ENCODE results near the gene MICA. TPM values are rescaled to one million over a fixed set of nuclear protein-coding genes. Genes with fewer than 3 reads are reported as not detected.
"Not testable (repeated sequence)": the region's sequence is repeated elsewhere in the genome, so short reads cannot be mapped to it uniquely, and the experiment has no call there.

The MICA gene
- polyA plus RNA-seq, 2 of the 4 experiments (the other 2 are of a cell fraction), result 20.5 to 22.8 TPM

DNA sequence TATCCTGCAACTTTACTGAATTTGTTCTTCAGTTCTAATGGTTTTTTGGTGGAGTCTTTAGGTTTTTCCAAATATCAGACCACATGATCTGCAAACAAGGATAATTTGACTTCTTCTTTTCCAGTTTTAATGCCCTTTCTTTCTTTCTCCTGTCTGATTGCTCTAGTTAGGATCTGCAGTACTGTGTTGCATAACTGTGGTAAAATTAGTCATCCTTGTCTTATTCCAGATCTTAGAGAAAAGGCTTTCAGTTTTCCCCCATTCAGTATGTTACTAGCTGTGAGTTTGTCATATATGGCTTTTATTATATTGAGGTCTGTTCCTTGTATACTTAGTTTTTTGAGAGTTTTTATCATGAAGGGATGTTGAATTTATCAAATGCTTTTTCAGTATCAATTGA is 4.3 kb downstream of the MICA start:
- FAIRE-seq, result no peak

DNA sequence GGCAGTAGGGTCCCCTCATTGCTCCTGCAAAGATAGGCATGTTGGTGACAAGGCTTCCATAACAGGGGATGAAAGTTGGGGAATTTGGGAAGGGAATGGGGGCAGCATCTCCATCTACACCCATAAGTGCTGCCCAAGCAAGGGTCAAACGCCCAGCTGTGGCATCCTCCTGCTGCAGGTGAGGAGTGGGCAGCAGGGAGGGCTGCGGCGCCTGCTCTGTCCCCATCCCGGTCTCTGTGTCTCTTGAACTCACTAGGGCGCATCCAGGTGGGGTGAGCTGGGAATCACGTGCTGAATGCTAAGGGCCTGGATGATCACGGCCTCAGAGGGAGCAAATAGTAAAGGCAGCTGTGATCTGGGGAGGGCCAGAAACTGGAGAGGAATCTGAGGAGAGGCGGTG is 9.1 kb downstream of the MICA start:
- no peaks in the 10 kb centered on the region for H3K9me3 ChIP-seq
- TF ChIP-seq KDM1A (IDR thresholded peaks at IDR 0.05; ENCODE audit: low read depth), result no peak
- no peak for TF ChIP-seq ZC3H11A (IDR thresholded peaks at IDR 0.05)
- TF ChIP-seq, protein P1, sequence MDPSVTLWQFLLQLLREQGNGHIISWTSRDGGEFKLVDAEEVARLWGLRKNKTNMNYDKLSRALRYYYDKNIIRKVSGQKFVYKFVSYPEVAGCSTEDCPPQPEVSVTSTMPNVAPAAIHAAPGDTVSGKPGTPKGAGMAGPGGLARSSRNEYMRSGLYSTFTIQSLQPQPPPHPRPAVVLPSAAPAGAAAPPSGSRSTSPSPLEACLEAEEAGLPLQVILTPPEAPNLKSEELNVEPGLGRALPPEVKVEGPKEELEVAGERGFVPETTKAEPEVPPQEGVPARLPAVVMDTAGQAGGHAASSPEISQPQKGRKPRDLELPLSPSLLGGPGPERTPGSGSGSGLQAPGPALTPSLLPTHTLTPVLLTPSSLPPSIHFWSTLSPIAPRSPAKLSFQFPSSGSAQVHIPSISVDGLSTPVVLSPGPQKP (IDR thresholded peaks at IDR 0.05; ENCODE audit: low read depth, low read length), result no peak
- no peak for TF ChIP-seq JUNB (IDR thresholded peaks at IDR 0.05)
- TF ChIP-seq RARB (CRISPR knock-in tag; IDR thresholded peaks at IDR 0.05), result no peak
- TF ChIP-seq EHF (CRISPR knock-in tag; IDR thresholded peaks at IDR 0.05), result no peak
- TF ChIP-seq CEBPB (IDR thresholded peaks at IDR 0.05), result no peak
- TF ChIP-seq PHF8 (IDR thresholded peaks at IDR 0.05; ENCODE audit: borderline replicate concordance, low read depth), result no peak
- TF ChIP-seq HOXB5 (CRISPR knock-in tag; IDR thresholded peaks at IDR 0.05), result no peak
- FAIRE-seq (no peak), DNase-seq (ENCODE audit: low read depth in 1 of 2, low spot score in 1 of 2) (no peak), ATAC-seq (no peak)
- POLR2A ChIA-PET, result no interaction called here
- CTCF ChIA-PET, result no interaction called here
- no peak overlapping the region for H3K4me2 ChIP-seq
- H3K27ac ChIP-seq, result no peak overlapping the region
- no peak overlapping the region for H3K4me3 ChIP-seq
- 82% methylated on average over 5 of the region's 8 CpGs for WGBS (ENCODE audit: missing lambda C conversion rate)
- peaks cover 8% of the 10 kb centered on the region for H3K4me1 ChIP-seq

More for the DNA sequence above, 4.3 kb downstream of the MICA start:
- peaks cover 17% of the 10 kb centered on the region for H3K4me1 ChIP-seq
- no peak overlapping the region for H3K4me3 ChIP-seq
- H3K9me3 ChIP-seq, result no peaks in the 10 kb centered on the region
- CTCF ChIA-PET, result interaction anchor here (0.6 to 1.0 kb wide), 3 partner anchors 35 to 194 kb away, joined by 3 to 5 read pairs (median 3); no protein-coding TSS in a partner anchor
- H3K4me2 ChIP-seq, result 0 out of 3 replicates have a peak overlapping the region, but pooled peaks have one; percentile 23
- H3K27ac ChIP-seq, result no peak overlapping the region
- DNase-seq (ENCODE audit: low read depth in 1 of 2, low spot score in 1 of 2) (no peak), ATAC-seq (no peak)
- TF ChIP-seq FOSB (CRISPR knock-in tag; IDR thresholded peaks at IDR 0.05) (no peak), NFE2L2 (conservative IDR thresholded peaks at IDR 0.05; ENCODE audit: low read length) (no peak), RCOR1 (IDR thresholded peaks at IDR 0.05; ENCODE audit: low read depth, low read length) (no peak), CEBPB (IDR thresholded peaks at IDR 0.05) (peak; percentile 30 to 47; a peak in 1 of 4 replicates), TFCP2L1 (CRISPR knock-in tag; IDR thresholded peaks at IDR 0.05) (no peak), ZFP36 (IDR thresholded peaks at IDR 0.05; ENCODE audit: borderline replicate concordance, partially characterized antibody) (no peak), CBX2 (IDR thresholded peaks at IDR 0.05; ENCODE audit: borderline replicate concordance, low read depth) (no peak), CBX8 (IDR thresholded peaks at IDR 0.05) (no peak), SMC3 (IDR thresholded peaks at IDR 0.05) (no peak), FOSL2 (IDR thresholded peaks at IDR 0.05) (no peak), FOSL2 (CRISPR knock-in tag; IDR thresholded peaks at IDR 0.05) (0 out of 2 replicates have a peak, but pooled peaks have one; percentile 4), FOXS1 (CRISPR knock-in tag; IDR thresholded peaks at IDR 0.05) (no peak), ESRRA (IDR thresholded peaks at IDR 0.05; ENCODE audit: borderline replicate concordance, low read length) (no peak), NR3C1 (IDR thresholded peaks at IDR 0.05) (no peak), MAZ (IDR thresholded peaks at IDR 0.05; ENCODE audit: borderline replicate concordance, low read depth, low read length) (no peak)
- POLR2A ChIA-PET, result no interaction called here

DNA sequence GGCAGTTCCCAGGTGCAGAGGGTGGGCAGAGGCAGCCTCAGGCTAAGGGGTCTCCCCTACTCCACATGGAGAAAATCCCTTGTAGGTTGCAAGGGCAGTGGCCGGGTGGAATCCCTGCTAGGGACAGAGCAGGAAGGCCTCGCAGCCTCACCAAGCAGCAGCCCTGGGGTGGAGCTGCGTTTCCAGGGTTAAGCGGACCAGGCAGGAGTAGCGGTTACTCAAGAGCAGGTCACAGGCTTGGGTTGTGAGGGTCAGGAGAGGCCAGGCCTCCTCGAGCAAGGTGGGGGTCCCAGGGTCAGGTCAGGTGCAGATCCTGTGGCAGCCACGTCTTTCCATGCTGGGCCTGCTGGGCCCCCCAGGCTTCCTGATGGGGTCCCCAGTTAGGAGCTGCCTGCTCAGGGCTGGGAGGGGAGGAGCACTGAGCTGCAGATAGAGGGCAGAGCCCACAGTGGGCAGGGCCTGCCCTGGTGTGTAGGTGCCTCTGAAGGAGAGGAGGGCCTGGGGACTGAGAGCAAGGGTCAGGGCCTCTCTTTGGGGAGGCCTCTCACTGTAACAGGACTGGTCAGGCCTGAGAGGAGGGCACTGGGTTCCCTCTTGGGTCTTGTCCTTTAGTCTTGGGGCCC is 10.9 kb downstream of the MICA start:
- H3K9me3 ChIP-seq; POLR2A ChIA-PET; CTCF ChIA-PET; FAIRE-seq; H3K4me1 ChIP-seq; H3K4me2 ChIP-seq; ATAC-seq; H3K27ac ChIP-seq; H3K4me3 ChIP-seq; DNase-seq (ENCODE audit: low read depth in 1 of 2, low spot score in 1 of 2): not testable (repeated sequence)
- 91% methylated on average over 4 of the region's 7 CpGs for WGBS (ENCODE audit: missing lambda C conversion rate)
